Measurements from ENCODE around the gene ANKRD24. TPM values are rescaled to one million over a fixed set of nuclear protein-coding genes. Genes with fewer than 3 reads are reported as not detected.

ANKRD24 gene
- total and polyA plus RNA-seq, 2 of the 13 experiments (the other 11 are each of a cell fraction or from before 2014, with no cell fraction given) = 0.13 to 0.24 TPM

DNA sequence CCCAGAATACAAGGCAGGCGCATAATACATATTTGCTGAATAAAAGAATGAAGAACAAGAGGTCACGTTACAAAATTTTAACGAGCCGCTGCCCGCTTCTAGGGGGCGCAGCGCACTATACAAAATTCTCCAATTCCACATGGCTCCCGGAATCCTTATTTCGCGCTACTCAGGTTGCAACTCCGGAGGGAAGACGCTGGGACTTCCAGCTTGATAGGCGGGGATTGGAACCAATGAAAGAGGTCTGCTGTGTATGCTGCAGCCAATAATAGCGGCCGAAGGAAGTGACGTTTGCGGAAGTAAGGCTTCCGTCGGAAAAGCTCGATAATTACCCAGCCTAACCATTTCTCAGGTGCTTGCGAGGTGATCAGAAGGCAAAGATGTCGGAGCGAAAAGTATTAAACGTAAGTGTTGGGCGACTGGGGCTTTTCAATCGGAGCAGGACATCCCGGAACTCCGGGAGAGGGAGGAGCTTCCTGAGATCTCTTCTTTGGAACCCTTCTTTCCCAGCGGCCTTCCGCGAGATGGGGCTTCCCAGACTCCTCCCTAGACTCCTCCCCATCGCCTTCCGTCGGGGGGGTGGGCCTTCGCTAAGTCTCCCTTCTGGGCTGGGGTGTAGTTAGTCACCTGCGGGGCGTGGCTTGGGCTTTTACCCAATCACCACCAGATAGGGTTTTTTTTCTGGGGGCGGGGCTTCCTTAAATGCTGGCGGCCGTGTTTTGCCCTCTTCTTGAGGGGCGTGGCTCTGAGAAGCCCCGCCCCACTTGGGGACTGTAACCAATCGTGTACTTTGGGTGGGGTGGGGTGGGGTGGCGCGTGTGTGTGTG, 64.5 kb downstream of the ANKRD24 start, which contains the start of gene YJU2 (continued):
- TF ChIP-seq, protein P1, sequence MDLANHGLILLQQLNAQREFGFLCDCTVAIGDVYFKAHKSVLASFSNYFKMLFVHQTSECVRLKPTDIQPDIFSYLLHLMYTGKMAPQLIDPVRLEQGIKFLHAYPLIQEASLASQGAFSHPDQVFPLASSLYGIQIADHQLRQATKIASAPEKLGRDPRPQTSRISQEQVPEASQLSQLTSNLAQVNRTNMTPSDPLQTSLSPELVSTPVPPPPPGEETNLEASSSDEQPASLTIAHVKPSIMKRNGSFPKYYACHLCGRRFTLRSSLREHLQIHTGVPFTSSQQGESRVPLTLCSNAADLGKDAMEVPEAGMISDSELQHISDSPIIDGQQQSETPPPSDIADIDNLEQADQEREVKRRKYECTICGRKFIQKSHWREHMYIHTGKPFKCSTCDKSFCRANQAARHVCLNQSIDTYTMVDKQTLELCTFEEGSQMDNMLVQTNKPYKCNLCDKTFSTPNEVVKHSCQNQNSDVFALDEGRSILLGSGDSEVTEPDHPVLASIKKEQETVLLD (CRISPR knock-in tag; IDR thresholded peaks at IDR 0.05; ENCODE audit: low read depth) = no peak
- TF ChIP-seq CHD2 (IDR thresholded peaks at IDR 0.05; ENCODE audit: low read depth, low read length) (peak; percentile 83), YEATS4 (CRISPR knock-in tag; IDR thresholded peaks at IDR 0.05; ENCODE audit: borderline replicate concordance) (peak; percentile 75), ESRRA (CRISPR knock-in tag; IDR thresholded peaks at IDR 0.05; ENCODE audit: low read depth) (0 out of 2 replicates have a peak, but pooled peaks have one; percentile 32), ZNF614 (CRISPR knock-in tag; IDR thresholded peaks at IDR 0.05; ENCODE audit: borderline replicate concordance) (0 out of 2 replicates have a peak, but pooled peaks have one; percentile 56), ATF1 (CRISPR knock-in tag; IDR thresholded peaks at IDR 0.05) (peak; percentile 98), SAP130 (CRISPR knock-in tag; IDR thresholded peaks at IDR 0.05; ENCODE audit: low read depth) (peak; percentile 91)

GRCh38 chr19:4256563-4256962, 74.1 kb downstream of the ANKRD24 start:
- in situ Hi-C loops (cut with HindIII; ENCODE audit: extremely low pct_ligation_motif_present, low pct_unique_long_range_greater_than_20kb) = no loop called here
- peaks cover 19 to 57% of the 10 kb centered on the region in 2 experiments; a peak in 4 of 5 replicates for H3K36me3 ChIP-seq (replicated peaks in 1 of 2; ENCODE audit: control insufficient read depth in 1 of 2, insufficient read depth in 2 of 2, low read length in 2 of 2)
- H3K27me3 ChIP-seq (ENCODE audit: control insufficient read depth in 1 of 2, insufficient read depth in 2 of 2, low read length in 2 of 2) = no peaks in the 10 kb centered on the region; a peak in 1 of 5 replicates
- WGBS (ENCODE audit: low lambda C conversion rate) = no CpG with 5 or more reads among the region's 4 CpGs
- CTCF ChIA-PET (ENCODE audit: low intra/inter-chr PET ratio, low total read pairs) = no interaction called here
- no peaks in the 10 kb centered on the region for H3K4me1 ChIP-seq (ENCODE audit: insufficient read depth, low read length)
- no peak overlapping the region for H2AFZ ChIP-seq (ENCODE audit: low read length)
- POLR2A ChIA-PET = interaction anchor here (1.4 kb wide), 1 partner anchor 10 kb away, joined by 4 read pairs; no protein-coding TSS in a partner anchor
- DNase-seq (ENCODE audit: low spot score) = no peak
- H3K9me3 ChIP-seq (ENCODE audit: low read length) = peaks cover 5% of the 10 kb centered on the region
- intact Hi-C loops (cut with micrococcal nuclease; ENCODE audit: unreplicated experiment) = no loop called here
- FAIRE-seq = no peak
- H3K9ac ChIP-seq (ENCODE audit: insufficient read depth, low read depth, low read length) = no peak overlapping the region
- no peak overlapping the region for H3K27ac ChIP-seq (ENCODE audit: extremely low read length, insufficient read depth, low read length)
- no peaks in the 10 kb centered on the region for H3K79me2 ChIP-seq (ENCODE audit: insufficient read depth, low read length)
- no peaks in the 10 kb centered on the region for H4K20me1 ChIP-seq (ENCODE audit: insufficient read depth, low read length)
- ATAC-seq = no peak
- no peak overlapping the region for H3K4me3 ChIP-seq (replicated peaks in 1 of 3; ENCODE audit: insufficient read depth in 1 of 3, low read depth in 2 of 3, low read length in 3 of 3)
- H3K4me2 ChIP-seq (ENCODE audit: low read depth, low read length) = no peak overlapping the region
- BruUV-seq (replicated peaks) = no TSS peak
- TF ChIP-seq YY1 (IDR thresholded peaks at IDR 0.05; ENCODE audit: insufficient read depth, insufficient replicate concordance, low read depth, low read length) (peak; percentile 31), ZBTB38 (CRISPR knock-in tag; IDR thresholded peaks at IDR 0.05) (no peak), ZNF263 (CRISPR knock-in tag; IDR thresholded peaks at IDR 0.05) (no peak), ZNF713 (CRISPR knock-in tag; IDR thresholded peaks at IDR 0.05) (no peak), MTA1 (CRISPR knock-in tag; IDR thresholded peaks at IDR 0.05; ENCODE audit: borderline replicate concordance) (no peak)
- TF ChIP-seq, protein P2, sequence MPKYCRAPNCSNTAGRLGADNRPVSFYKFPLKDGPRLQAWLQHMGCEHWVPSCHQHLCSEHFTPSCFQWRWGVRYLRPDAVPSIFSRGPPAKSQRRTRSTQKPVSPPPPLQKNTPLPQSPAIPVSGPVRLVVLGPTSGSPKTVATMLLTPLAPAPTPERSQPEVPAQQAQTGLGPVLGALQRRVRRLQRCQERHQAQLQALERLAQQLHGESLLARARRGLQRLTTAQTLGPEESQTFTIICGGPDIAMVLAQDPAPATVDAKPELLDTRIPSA (CRISPR knock-in tag; IDR thresholded peaks at IDR 0.05; ENCODE audit: borderline replicate concordance) = no peak
- TF ChIP-seq, protein P3, sequence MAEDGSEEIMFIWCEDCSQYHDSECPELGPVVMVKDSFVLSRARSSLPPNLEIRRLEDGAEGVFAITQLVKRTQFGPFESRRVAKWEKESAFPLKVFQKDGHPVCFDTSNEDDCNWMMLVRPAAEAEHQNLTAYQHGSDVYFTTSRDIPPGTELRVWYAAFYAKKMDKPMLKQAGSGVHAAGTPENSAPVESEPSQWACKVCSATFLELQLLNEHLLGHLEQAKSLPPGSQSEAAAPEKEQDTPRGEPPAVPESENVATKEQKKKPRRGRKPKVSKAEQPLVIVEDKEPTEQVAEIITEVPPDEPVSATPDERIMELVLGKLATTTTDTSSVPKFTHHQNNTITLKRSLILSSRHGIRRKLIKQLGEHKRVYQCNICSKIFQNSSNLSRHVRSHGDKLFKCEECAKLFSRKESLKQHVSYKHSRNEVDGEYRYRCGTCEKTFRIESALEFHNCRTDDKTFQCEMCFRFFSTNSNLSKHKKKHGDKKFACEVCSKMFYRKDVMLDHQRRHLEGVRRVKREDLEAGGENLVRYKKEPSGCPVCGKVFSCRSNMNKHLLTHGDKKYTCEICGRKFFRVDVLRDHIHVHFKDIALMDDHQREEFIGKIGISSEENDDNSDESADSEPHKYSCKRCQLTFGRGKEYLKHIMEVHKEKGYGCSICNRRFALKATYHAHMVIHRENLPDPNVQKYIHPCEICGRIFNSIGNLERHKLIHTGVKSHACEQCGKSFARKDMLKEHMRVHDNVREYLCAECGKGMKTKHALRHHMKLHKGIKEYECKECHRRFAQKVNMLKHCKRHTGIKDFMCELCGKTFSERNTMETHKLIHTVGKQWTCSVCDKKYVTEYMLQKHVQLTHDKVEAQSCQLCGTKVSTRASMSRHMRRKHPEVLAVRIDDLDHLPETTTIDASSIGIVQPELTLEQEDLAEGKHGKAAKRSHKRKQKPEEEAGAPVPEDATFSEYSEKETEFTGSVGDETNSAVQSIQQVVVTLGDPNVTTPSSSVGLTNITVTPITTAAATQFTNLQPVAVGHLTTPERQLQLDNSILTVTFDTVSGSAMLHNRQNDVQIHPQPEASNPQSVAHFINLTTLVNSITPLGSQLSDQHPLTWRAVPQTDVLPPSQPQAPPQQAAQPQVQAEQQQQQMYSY (CRISPR knock-in tag; IDR thresholded peaks at IDR 0.05) = no peak
- TF ChIP-seq, protein P4, sequence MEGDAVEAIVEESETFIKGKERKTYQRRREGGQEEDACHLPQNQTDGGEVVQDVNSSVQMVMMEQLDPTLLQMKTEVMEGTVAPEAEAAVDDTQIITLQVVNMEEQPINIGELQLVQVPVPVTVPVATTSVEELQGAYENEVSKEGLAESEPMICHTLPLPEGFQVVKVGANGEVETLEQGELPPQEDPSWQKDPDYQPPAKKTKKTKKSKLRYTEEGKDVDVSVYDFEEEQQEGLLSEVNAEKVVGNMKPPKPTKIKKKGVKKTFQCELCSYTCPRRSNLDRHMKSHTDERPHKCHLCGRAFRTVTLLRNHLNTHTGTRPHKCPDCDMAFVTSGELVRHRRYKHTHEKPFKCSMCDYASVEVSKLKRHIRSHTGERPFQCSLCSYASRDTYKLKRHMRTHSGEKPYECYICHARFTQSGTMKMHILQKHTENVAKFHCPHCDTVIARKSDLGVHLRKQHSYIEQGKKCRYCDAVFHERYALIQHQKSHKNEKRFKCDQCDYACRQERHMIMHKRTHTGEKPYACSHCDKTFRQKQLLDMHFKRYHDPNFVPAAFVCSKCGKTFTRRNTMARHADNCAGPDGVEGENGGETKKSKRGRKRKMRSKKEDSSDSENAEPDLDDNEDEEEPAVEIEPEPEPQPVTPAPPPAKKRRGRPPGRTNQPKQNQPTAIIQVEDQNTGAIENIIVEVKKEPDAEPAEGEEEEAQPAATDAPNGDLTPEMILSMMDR (CRISPR knock-in tag; IDR thresholded peaks at IDR 0.05) = peak; percentile 39
